HCT116 (cell line): ENCODE measurements around the gene CTCF. TPM values are rescaled to one million over a fixed set of nuclear protein-coding genes. Genes with fewer than 3 reads are reported as not detected.

Experiments used
- ATAC-seq: fragments of 200-7000 bp; cut with Tn5 transposase; 2 replicates; pipeline ENCODE4 v1.9.1; 2020; ENCODE audit warnings: mild to moderate bottlenecking, moderate library complexity
- BruUV-seq: library from RNA; stranded (reverse); fragments of 400-500 nt; replicated peaks from 2 replicates; lab custom pipeline; 2021; lab: Mats Ljungman, UMichigan
- CTCF ChIA-PET: fragments of 300-600 bp; sonication (Branson Sonifier 250); formaldehyde crosslinking; loops from one replicate; lab custom pipeline; 2021; ENCODE audit warnings: antibody characterized with exemption; lab: Charles Lee
- POLR2A ChIA-PET: fragments of 300-600, 350-600 bp; sonication (Branson Sonifier 250); formaldehyde crosslinking; loops from one replicate; lab custom pipeline; 2021; ENCODE audit warnings: antibody characterized with exemption; lab: Charles Lee
- RAD21 ChIA-PET, 2 experiments: fragments of 300-600 bp; sonication (Branson Sonifier 250); formaldehyde crosslinking; loops; one replicate each; lab custom pipeline; 2023; ENCODE audit warnings: low total read pairs in 2 of 2; ENCODE audit not compliant: uncharacterized antibody in 2 of 2, unreplicated experiment in 2 of 2, low non-redundant PET in 1 of 2; lab: Charles Lee
- DNase-seq: peaks from one replicate; pipeline ENCODE4 v3.0.0-alpha.2; 2010; ENCODE audit warnings: low read depth, low spot score
- H2AFZ ChIP-seq: fragments of 200-600 bp; shearing (Covaris generic), sonication (generic); 2 replicates; pipeline ENCODE4 v1.6.1; 2017; ENCODE audit warnings: low read depth, mixed run types, mixed read lengths, antibody characterized with exemption, low read length; ENCODE audit not compliant: poor library complexity, severe bottlenecking
- H3K27ac ChIP-seq: 2 replicates; pipeline ENCODE4 v1.5.1; 2012; ENCODE audit warnings: low read depth, low read length
- H3K27me3 ChIP-seq: fragments of 200-600 bp; sonication (generic); 2 replicates; pipeline ENCODE4 v1.6.1; 2016; ENCODE audit warnings: mixed run types, low read length, mixed read lengths; ENCODE audit not compliant: insufficient read depth
- H3K36me3 ChIP-seq, 2 experiments: fragments of 200-500 bp in 1 of 2; fragments of 200-600 bp in 1 of 2; sonication (Bioruptor generic) in 1 of 2; sonication (generic) in 1 of 2; 2 replicates each; pipeline versions ENCODE4 v1.5.1 to v1.6.1; 2014 to 2016; ENCODE audit warnings: low read length in 2 of 2, inconsistent platforms in 1 of 2, mixed read lengths in 1 of 2, mixed run types in 1 of 2; ENCODE audit not compliant: insufficient read depth in 2 of 2, control insufficient read depth in 1 of 2
- H3K4me1 ChIP-seq, 2 experiments: fragments of 200-600 bp in 1 of 2; sonication (generic) in 1 of 2; 2 replicates each; pipeline versions ENCODE4 v1.5.1 to v1.6.1; 2012 to 2017; ENCODE audit warnings: low read length in 2 of 2, inconsistent platforms in 1 of 2, mild to moderate bottlenecking in 1 of 2, mixed read lengths in 1 of 2, mixed run types in 1 of 2, moderate library complexity in 1 of 2; ENCODE audit not compliant: insufficient read depth in 2 of 2, control insufficient read depth in 1 of 2
- H3K4me2 ChIP-seq: fragments of 200-600 bp; sonication (generic); 2 replicates; pipeline ENCODE4 v1.6.1; 2017; ENCODE audit warnings: mixed run types, low read length, mixed read lengths
- H3K4me3 ChIP-seq, 2 experiments: fragments of 200-600 bp in 1 of 2; sonication (generic) in 1 of 2; replicated peaks in 1 of 2; 2 replicates each; pipeline ENCODE4 v1.5.1; 2011 to 2016; ENCODE audit warnings: low read length in 2 of 2, control low read depth in 1 of 2, low read depth in 1 of 2, mild to moderate bottlenecking in 1 of 2, mixed read lengths in 1 of 2, mixed run types in 1 of 2
- H3K79me2 ChIP-seq: fragments of 200-600 bp; sonication (generic); 2 replicates; pipeline ENCODE4 v1.6.1; 2017; ENCODE audit warnings: mild to moderate bottlenecking, mixed run types, low read length, moderate library complexity, mixed read lengths; ENCODE audit not compliant: insufficient read depth
- H3K9ac ChIP-seq: fragments of 200-600 bp; sonication (generic); 2 replicates; pipeline ENCODE4 v1.6.1; 2016; ENCODE audit warnings: low read length, mixed read lengths
- H3K9me2 ChIP-seq: fragments of 200-600 bp; sonication (generic), shearing (Covaris generic); 2 replicates; pipeline ENCODE4 v1.6.1; 2017; ENCODE audit warnings: mixed run types, mild to moderate bottlenecking, moderate library complexity; ENCODE audit not compliant: insufficient read depth
- H3K9me3 ChIP-seq, 2 experiments: fragments of 200-500 bp in 1 of 2; fragments of 200-600 bp in 1 of 2; sonication (Bioruptor generic) in 1 of 2; sonication (generic) in 1 of 2; 2 replicates each; pipeline ENCODE4 v1.6.1; 2014 to 2017; ENCODE audit warnings: low read length in 2 of 2, mixed read lengths in 2 of 2, inconsistent platforms in 1 of 2, low read depth in 1 of 2, mild to moderate bottlenecking in 1 of 2, mixed run types in 1 of 2, moderate library complexity in 1 of 2; ENCODE audit not compliant: control insufficient read depth in 1 of 2, insufficient read depth in 1 of 2
- H4K20me1 ChIP-seq: fragments of 200-600 bp; sonication (generic), shearing (Covaris generic); 2 replicates; pipeline ENCODE4 v1.6.1; 2017; ENCODE audit warnings: mixed run types, mild to moderate bottlenecking, moderate library complexity; ENCODE audit not compliant: insufficient read depth
- CBX3 ChIP-seq: IDR thresholded peaks from 2 replicates; pipeline ENCODE4 v1.6.1; 2012; ENCODE audit warnings: low read depth
- EGR1 ChIP-seq: IDR thresholded peaks from 2 replicates; pipeline ENCODE4 v1.6.1; 2012; ENCODE audit warnings: low read depth
- ELF1 ChIP-seq: IDR thresholded peaks from 2 replicates; pipeline ENCODE4 v1.6.1; 2012; ENCODE audit warnings: low read depth, borderline replicate concordance
- FOSL1 ChIP-seq: IDR thresholded peaks from 2 replicates; pipeline ENCODE4 v1.6.1; 2012; ENCODE audit warnings: low read depth
- JUND ChIP-seq: IDR thresholded peaks from 2 replicates; pipeline ENCODE4 v1.6.1; 2012
- POLR2A ChIP-seq: IDR thresholded peaks from 2 replicates; pipeline ENCODE4 v1.7.0; 2011; ENCODE audit warnings: borderline replicate concordance; ENCODE audit not compliant: insufficient read depth, insufficient read length; ENCODE audit errors: extremely low read depth
- POLR2AphosphoS5 ChIP-seq: IDR thresholded peaks from 2 replicates; pipeline ENCODE4 v1.6.1; 2011; ENCODE audit warnings: mild to moderate bottlenecking, low read depth, low read length, moderate library complexity
- SIN3A ChIP-seq: IDR thresholded peaks from 2 replicates; pipeline ENCODE4 v1.6.1; 2012; ENCODE audit warnings: low read depth
- SRF ChIP-seq: IDR thresholded peaks from 2 replicates; pipeline ENCODE4 v1.6.1; 2012; ENCODE audit warnings: low read depth
- TCF7L2 ChIP-seq: IDR thresholded peaks from 2 replicates; pipeline ENCODE4 v1.7.0; 2011; ENCODE audit warnings: borderline replicate concordance, inconsistent platforms; ENCODE audit not compliant: insufficient read depth, insufficient read length; ENCODE audit errors: extremely low read depth
- YY1 ChIP-seq: IDR thresholded peaks from 2 replicates; pipeline ENCODE4 v1.6.1; 2011; ENCODE audit warnings: low read length, low read depth, moderate library complexity, mild to moderate bottlenecking; ENCODE audit not compliant: insufficient replicate concordance; ENCODE audit errors: extremely low read depth
- ZFX ChIP-seq: fragments of 450-650 bp; IDR thresholded peaks from 2 replicates; pipeline ENCODE4 v1.6.1; 2017
- ZNF274 ChIP-seq: fragments of 200-500 bp; sonication (Bioruptor generic); IDR thresholded peaks from 2 replicates; pipeline ENCODE4 v1.6.1; 2014; ENCODE audit warnings: mild to moderate bottlenecking, low read depth, low read length, inconsistent platforms
- intact Hi-C: fragments of 100-400 bp; cut with micrococcal nuclease; formaldehyde crosslinking; loops from 2 replicates; pipeline ENCODE4 v1.10.0; 2022
- total RNA-seq: library from RNA; stranded (reverse); gene quantifications from one replicate; pipeline ENCODE4 v1.2.1, GENCODE V29; 2021; ENCODE audit not compliant: unreplicated experiment
- TF ChIP-seq, protein P1 (sequence below): IDR thresholded peaks from 2 replicates; pipeline ENCODE4 v1.6.1; 2012; ENCODE audit warnings: low read depth
- TF ChIP-seq, protein P2 (sequence below), 3 experiments: fragments of 200-600 bp in 1 of 3; sonication (generic) in 1 of 3; IDR thresholded peaks in 2 of 3; conservative IDR thresholded peaks in 1 of 3; 2 replicates each; pipeline ENCODE4 v1.5.1; 2012 to 2017; ENCODE audit warnings: low read depth in 2 of 3, low read length in 2 of 3, antibody characterized with exemption in 1 of 3, borderline replicate concordance in 1 of 3, control low read depth in 1 of 3, mild to moderate bottlenecking in 1 of 3, mixed read lengths in 1 of 3, mixed run types in 1 of 3, moderate library complexity in 1 of 3; ENCODE audit not compliant: insufficient read depth in 1 of 3

CTCF gene
- total RNA-seq, 1 experiment from 2014 or later, result 48.3 TPM

GRCh38 chr16:67544844-67545664, 17.3 kb upstream of the CTCF start:
- peaks cover 0 to 20% of the 10 kb centered on the region in 2 experiments; a peak in 2 of 4 replicates for H3K4me1 ChIP-seq
- intact Hi-C loops, result no loop called here
- H3K36me3 ChIP-seq, result peaks cover 7 to 19% of the 10 kb centered on the region in 2 experiments
- no peaks in the 10 kb centered on the region for H3K79me2 ChIP-seq
- no peak overlapping the region for H3K4me3 ChIP-seq
- BruUV-seq, result no TSS peak
- H3K27me3 ChIP-seq, result no peaks in the 10 kb centered on the region
- H3K27ac ChIP-seq, result no peak overlapping the region
- H4K20me1 ChIP-seq, result no peaks in the 10 kb centered on the region
- no peaks in the 10 kb centered on the region for H3K9me3 ChIP-seq
- H3K9me2 ChIP-seq, result no peaks in the 10 kb centered on the region
- RAD21 ChIA-PET, result interaction anchor here in 1 of 2 experiments (1.2 kb wide), 1 partner anchor 10 kb away, joined by 3 read pairs; no protein-coding TSS in a partner anchor
- H3K4me2 ChIP-seq, result no peak overlapping the region
- CTCF ChIA-PET, result interaction anchor here (1.0 to 1.9 kb wide), 2 partner anchors 16 to 23 kb away, joined by 3 to 12 read pairs; no protein-coding TSS in a partner anchor
- ATAC-seq, result no peak
- no peak for TF ChIP-seq ELF1
- no peak for TF ChIP-seq POLR2AphosphoS5
- TF ChIP-seq ZNF274, result no peak
- TF ChIP-seq, all 23 proteins: peak for 0
- no peak for DNase-seq
- H3K9ac ChIP-seq, result no peak overlapping the region
- no peak overlapping the region for H2AFZ ChIP-seq
- POLR2A ChIA-PET, result no interaction called here

DNA sequence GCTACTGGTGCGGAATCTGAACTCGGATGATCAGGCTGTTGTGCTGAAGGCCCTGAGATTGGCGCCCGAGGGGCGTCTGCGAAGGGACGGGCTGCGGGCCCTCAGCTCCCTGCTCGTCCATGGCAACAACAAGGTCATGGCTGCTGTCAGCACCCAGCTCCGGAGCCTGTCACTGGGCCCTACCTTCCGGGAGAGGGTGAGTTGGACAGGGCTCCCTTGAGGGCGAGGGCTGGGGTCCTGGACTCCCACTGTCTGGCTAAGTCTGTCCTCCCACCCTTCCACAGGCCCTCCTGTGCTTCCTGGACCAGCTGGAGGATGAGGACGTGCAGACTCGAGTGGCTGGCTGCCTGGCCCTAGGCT, 16.7 kb upstream of the CTCF start:
- intact Hi-C loops, result no loop called here
- POLR2A ChIA-PET, result no interaction called here
- BruUV-seq, result no TSS peak
- TF ChIP-seq TCF7L2, result no peak
- TF ChIP-seq FOSL1, result no peak
- TF ChIP-seq EGR1, result no peak
- no peak for TF ChIP-seq JUND
- TF ChIP-seq YY1, result no peak
- TF ChIP-seq SRF, result no peak
- TF ChIP-seq, protein P1, sequence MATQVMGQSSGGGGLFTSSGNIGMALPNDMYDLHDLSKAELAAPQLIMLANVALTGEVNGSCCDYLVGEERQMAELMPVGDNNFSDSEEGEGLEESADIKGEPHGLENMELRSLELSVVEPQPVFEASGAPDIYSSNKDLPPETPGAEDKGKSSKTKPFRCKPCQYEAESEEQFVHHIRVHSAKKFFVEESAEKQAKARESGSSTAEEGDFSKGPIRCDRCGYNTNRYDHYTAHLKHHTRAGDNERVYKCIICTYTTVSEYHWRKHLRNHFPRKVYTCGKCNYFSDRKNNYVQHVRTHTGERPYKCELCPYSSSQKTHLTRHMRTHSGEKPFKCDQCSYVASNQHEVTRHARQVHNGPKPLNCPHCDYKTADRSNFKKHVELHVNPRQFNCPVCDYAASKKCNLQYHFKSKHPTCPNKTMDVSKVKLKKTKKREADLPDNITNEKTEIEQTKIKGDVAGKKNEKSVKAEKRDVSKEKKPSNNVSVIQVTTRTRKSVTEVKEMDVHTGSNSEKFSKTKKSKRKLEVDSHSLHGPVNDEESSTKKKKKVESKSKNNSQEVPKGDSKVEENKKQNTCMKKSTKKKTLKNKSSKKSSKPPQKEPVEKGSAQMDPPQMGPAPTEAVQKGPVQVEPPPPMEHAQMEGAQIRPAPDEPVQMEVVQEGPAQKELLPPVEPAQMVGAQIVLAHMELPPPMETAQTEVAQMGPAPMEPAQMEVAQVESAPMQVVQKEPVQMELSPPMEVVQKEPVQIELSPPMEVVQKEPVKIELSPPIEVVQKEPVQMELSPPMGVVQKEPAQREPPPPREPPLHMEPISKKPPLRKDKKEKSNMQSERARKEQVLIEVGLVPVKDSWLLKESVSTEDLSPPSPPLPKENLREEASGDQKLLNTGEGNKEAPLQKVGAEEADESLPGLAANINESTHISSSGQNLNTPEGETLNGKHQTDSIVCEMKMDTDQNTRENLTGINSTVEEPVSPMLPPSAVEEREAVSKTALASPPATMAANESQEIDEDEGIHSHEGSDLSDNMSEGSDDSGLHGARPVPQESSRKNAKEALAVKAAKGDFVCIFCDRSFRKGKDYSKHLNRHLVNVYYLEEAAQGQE, result no peak
- no peak for TF ChIP-seq POLR2A
- no peak for TF ChIP-seq SIN3A
- TF ChIP-seq, protein P2, sequence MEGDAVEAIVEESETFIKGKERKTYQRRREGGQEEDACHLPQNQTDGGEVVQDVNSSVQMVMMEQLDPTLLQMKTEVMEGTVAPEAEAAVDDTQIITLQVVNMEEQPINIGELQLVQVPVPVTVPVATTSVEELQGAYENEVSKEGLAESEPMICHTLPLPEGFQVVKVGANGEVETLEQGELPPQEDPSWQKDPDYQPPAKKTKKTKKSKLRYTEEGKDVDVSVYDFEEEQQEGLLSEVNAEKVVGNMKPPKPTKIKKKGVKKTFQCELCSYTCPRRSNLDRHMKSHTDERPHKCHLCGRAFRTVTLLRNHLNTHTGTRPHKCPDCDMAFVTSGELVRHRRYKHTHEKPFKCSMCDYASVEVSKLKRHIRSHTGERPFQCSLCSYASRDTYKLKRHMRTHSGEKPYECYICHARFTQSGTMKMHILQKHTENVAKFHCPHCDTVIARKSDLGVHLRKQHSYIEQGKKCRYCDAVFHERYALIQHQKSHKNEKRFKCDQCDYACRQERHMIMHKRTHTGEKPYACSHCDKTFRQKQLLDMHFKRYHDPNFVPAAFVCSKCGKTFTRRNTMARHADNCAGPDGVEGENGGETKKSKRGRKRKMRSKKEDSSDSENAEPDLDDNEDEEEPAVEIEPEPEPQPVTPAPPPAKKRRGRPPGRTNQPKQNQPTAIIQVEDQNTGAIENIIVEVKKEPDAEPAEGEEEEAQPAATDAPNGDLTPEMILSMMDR (IDR thresholded peaks at IDR 0.05 in 2 of 3, conservative IDR thresholded peaks at IDR 0.05 in 1 of 3; ENCODE audit: borderline replicate concordance in 1 of 3, insufficient read depth in 1 of 3, low read depth in 2 of 3, low read length in 2 of 3), result no peak
- TF ChIP-seq ZFX, result no peak
- no peak for TF ChIP-seq CBX3

More for the DNA sequence above, 16.7 kb upstream of the CTCF start:
- Histone ChIP-seq H3K4me2 (no peak overlapping the region), H3K36me3 (peaks cover 7 to 15% of the 10 kb centered on the region in 2 experiments), H3K9me2 (no peaks in the 10 kb centered on the region), H3K27me3 (no peaks in the 10 kb centered on the region), H3K27ac (no peak overlapping the region), H4K20me1 (no peaks in the 10 kb centered on the region), H2AFZ (no peak overlapping the region), H3K4me3 (no peak overlapping the region), H3K9ac (no peak overlapping the region), H3K4me1 (peaks cover 0 to 20% of the 10 kb centered on the region in 2 experiments; a peak in 2 of 4 replicates), H3K79me2 (no peaks in the 10 kb centered on the region), H3K9me3 (no peaks in the 10 kb centered on the region)
- CTCF ChIA-PET, result interaction anchor here (1.0 to 1.9 kb wide), 2 partner anchors 16 to 24 kb away, joined by 3 to 12 read pairs; no protein-coding TSS in a partner anchor
- no peak for DNase-seq
- RAD21 ChIA-PET, result interaction anchor here in 1 of 2 experiments (1.2 kb wide), 1 partner anchor 9 kb away, joined by 3 read pairs; no protein-coding TSS in a partner anchor
- ATAC-seq, result no peak
